Measurements from ENCODE around the gene C15orf40.

The C15orf40 gene

GRCh38 chr15:83011271-83012075, at the start of gene C15orf40:
C15orf40 (minus strand) TSS chr15:83011639; CDS start chr15:83011607, 32 bp downstream.
- peak; percentile 88 for DNase-seq (ENCODE audit: low read depth)
- TF ChIP-seq CTCF (conservative IDR thresholded peaks at IDR 0.05; ENCODE audit: low read length), result peak; percentile 61
- peak within 1 kb of the TSS; percentile 99 for H3K4me3 ChIP-seq (ENCODE audit: low read length)

GRCh38 chr15:83057696-83058376, 46.4 kb upstream of the C15orf40 start:
- no peak overlapping the region for H3K4me3 ChIP-seq (ENCODE audit: low read length)
- DNase-seq (ENCODE audit: low read depth), result no peak
- TF ChIP-seq CTCF (conservative IDR thresholded peaks at IDR 0.05; ENCODE audit: low read length), result no peak

GRCh38 chr15:83057002-83057401, 45.6 kb upstream of the C15orf40 start:
- no peak for TF ChIP-seq CTCF (conservative IDR thresholded peaks at IDR 0.05; ENCODE audit: low read length)
- DNase-seq (ENCODE audit: low read depth), result no peak
- no peak overlapping the region for H3K4me3 ChIP-seq (ENCODE audit: low read length)

- H3K4me3 ChIP-seq (ENCODE audit: low read length), result no peak overlapping the region
- no peak for TF ChIP-seq CTCF (conservative IDR thresholded peaks at IDR 0.05; ENCODE audit: low read length)
- DNase-seq (ENCODE audit: low read depth), result peak; percentile 72
Measured at GRCh38 chr15:83053151-83053550, 41.7 kb upstream of the C15orf40 start.

GRCh38 chr15:83046558-83047127, 35.2 kb upstream of the C15orf40 start:
- TF ChIP-seq CTCF (conservative IDR thresholded peaks at IDR 0.05; ENCODE audit: low read length), result no peak
- peak; percentile 53 for DNase-seq (ENCODE audit: low read depth)
- H3K4me3 ChIP-seq (ENCODE audit: low read length), result no peak overlapping the region

- no peak for DNase-seq (ENCODE audit: low read depth)
- no peak overlapping the region for H3K4me3 ChIP-seq (ENCODE audit: low read length)
- no peak for TF ChIP-seq CTCF (conservative IDR thresholded peaks at IDR 0.05; ENCODE audit: low read length)
Measured at GRCh38 chr15:83044156-83044555, 32.7 kb upstream of the C15orf40 start.
